ENCODE measurements around the gene MDM2. TPM values are rescaled to one million over a fixed set of nuclear protein-coding genes. Genes with fewer than 3 reads are reported as not detected.

The MDM2 gene
- total RNA-seq, 1 experiment from 2014 or later: 95.2 TPM

DNA sequence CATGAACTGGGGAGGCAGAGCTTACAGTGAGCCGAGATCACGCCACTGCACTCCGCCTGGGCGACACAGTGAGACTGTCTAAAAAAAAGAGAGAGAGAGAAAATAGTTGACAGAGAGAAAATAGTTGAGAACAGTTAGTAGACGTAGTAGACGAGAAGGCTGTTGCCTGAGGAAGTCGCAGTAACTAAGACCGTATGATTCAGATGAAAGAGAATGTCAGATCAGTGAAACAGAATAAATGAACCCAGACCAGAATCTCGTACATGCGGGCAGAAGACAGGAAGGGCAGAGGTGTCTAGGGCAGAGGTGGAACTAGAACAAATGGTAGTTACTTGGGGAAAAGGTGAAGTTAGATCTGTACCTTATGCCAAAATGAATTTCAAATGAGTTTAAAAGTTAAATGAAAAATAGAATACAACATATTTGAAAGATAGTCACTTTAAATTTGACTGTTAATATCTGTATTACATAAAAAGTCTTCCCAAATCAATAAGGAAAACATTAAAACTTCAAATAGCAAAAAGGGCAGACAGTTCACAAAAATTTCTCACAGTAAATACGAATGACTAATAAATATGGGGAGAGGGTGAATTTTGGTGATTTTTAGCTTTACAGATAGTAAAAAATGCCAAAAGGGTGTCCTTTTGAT lies 17.7 kb downstream of the MDM2 start:
- no TSS peak for BruUV-seq (replicated peaks)
- no peak overlapping the region for H3K4me3 ChIP-seq
- H3K36me3 ChIP-seq (ENCODE audit: low read depth): peaks cover 62% of the 10 kb centered on the region
- H3K79me2 ChIP-seq (ENCODE audit: low read depth): 0 out of 2 replicates have a peak, but pooled peaks cover 3% of the 10 kb centered on the region
- no peak overlapping the region for H3K4me2 ChIP-seq
- ChIA-PET CTCF (no interaction called here), POLR2A (ENCODE audit: unreplicated experiment) (interaction anchor here (0.6 kb wide), 1 partner anchor 490 kb away, joined by 3 read pairs; no protein-coding TSS in a partner anchor)
- H3F3A ChIP-seq (ENCODE audit: insufficient read depth, low read depth): peaks cover 30% of the 10 kb centered on the region
- H3K9me2 ChIP-seq (ENCODE audit: insufficient read depth): no peaks in the 10 kb centered on the region
- no peaks in the 10 kb centered on the region for H3K4me1 ChIP-seq (replicated peaks; ENCODE audit: insufficient read depth)
- intact Hi-C loops (cut with micrococcal nuclease; ENCODE audit: unreplicated experiment): no loop called here
- peak overlapping the region; percentile 8; the same call in 1 of the 2 replicates for H3K27ac ChIP-seq
- H4K20me1 ChIP-seq (ENCODE audit: insufficient read depth): peaks cover 6% of the 10 kb centered on the region; the same call in 1 of the 2 replicates
- DNase-seq: no peak
- TF ChIP-seq, protein P1, sequence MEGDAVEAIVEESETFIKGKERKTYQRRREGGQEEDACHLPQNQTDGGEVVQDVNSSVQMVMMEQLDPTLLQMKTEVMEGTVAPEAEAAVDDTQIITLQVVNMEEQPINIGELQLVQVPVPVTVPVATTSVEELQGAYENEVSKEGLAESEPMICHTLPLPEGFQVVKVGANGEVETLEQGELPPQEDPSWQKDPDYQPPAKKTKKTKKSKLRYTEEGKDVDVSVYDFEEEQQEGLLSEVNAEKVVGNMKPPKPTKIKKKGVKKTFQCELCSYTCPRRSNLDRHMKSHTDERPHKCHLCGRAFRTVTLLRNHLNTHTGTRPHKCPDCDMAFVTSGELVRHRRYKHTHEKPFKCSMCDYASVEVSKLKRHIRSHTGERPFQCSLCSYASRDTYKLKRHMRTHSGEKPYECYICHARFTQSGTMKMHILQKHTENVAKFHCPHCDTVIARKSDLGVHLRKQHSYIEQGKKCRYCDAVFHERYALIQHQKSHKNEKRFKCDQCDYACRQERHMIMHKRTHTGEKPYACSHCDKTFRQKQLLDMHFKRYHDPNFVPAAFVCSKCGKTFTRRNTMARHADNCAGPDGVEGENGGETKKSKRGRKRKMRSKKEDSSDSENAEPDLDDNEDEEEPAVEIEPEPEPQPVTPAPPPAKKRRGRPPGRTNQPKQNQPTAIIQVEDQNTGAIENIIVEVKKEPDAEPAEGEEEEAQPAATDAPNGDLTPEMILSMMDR (conservative IDR thresholded peaks at IDR 0.05): no peak
- no peak for TF ChIP-seq EZH2 (IDR thresholded peaks at IDR 0.05; ENCODE audit: low read depth)
- H3K9me3 ChIP-seq (ENCODE audit: insufficient read depth, low read depth): no peaks in the 10 kb centered on the region
- no peaks in the 10 kb centered on the region for H3K27me3 ChIP-seq (ENCODE audit: insufficient read depth, low read depth)
- H2AFZ ChIP-seq: no peak overlapping the region

DNA sequence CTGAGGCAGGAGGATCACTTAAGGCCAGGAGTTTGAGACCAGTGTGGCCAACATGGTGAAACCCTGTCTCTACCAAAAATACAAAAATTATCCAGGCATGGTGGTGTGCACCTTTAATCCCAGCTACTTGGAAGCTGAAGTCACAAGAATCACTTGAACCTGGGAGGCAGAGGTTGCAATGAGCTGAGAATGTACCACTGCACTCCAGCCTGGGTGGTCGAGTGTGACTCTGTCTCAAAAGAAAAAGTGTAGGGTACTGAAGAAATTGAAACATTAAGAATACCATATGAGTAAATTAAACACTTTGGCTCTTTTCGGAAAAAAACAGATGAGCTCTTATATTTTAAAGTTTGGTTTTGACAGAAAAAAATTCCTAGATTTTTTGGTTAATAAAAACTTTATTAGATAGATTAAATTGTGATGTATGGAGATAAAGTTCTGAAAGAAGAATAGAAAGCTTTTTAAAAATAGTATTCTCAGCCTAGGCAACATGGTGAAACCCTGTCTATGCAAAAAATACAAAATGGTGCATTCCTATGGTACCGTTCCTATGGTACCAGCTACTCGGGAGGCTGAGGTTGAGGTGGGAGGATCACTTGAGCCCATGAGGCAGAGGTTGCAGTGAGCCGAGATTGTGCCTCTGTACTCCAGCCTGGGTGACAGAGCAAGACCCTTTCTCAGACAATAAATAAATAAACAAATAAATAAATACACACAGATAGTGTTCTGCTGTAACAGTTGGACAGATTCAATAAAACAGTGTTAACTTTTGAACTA lies 20.1 kb downstream of the MDM2 start:
- BruUV-seq (replicated peaks): no TSS peak
- Histone ChIP-seq H3K36me3 (ENCODE audit: low read depth) (peaks cover 59% of the 10 kb centered on the region), H3K79me2 (ENCODE audit: low read depth) (0 out of 2 replicates have a peak, but pooled peaks cover 3% of the 10 kb centered on the region), H3K4me1 (replicated peaks; ENCODE audit: insufficient read depth) (no peaks in the 10 kb centered on the region), H3F3A (ENCODE audit: insufficient read depth, low read depth) (peaks cover 30% of the 10 kb centered on the region), H3K4me2 (no peak overlapping the region), H3K9me3 (ENCODE audit: insufficient read depth, low read depth) (no peaks in the 10 kb centered on the region), H3K27me3 (ENCODE audit: insufficient read depth, low read depth) (no peaks in the 10 kb centered on the region), H2AFZ (no peak overlapping the region), H4K20me1 (ENCODE audit: insufficient read depth) (0 out of 2 replicates have a peak, but pooled peaks cover 6% of the 10 kb centered on the region), H3K9me2 (ENCODE audit: insufficient read depth) (no peaks in the 10 kb centered on the region), H3K4me3 (no peak overlapping the region), H3K27ac (peak overlapping the region; percentile 52)
- intact Hi-C loops (cut with micrococcal nuclease; ENCODE audit: unreplicated experiment): no loop called here
- DNase-seq: no peak
- CTCF ChIA-PET: no interaction called here
- POLR2A ChIA-PET (ENCODE audit: unreplicated experiment): no interaction called here
- no peak for TF ChIP-seq EZH2 (IDR thresholded peaks at IDR 0.05; ENCODE audit: low read depth)

DNA sequence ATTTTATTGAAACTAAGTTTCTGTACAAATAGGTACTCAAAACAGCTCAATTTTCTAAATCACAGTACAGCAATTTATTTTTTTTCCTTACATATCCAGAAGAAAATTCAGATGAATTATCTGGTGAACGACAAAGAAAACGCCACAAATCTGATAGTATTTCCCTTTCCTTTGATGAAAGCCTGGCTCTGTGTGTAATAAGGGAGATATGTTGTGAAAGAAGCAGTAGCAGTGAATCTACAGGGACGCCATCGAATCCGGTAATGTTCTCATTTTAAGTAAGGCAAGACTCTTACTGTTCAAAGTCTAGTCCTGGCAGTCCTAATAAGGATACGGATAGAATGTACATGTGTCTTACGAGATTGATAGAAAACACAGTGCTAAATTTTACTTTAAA lies 20.7 kb downstream of the MDM2 start:
- intact Hi-C loops (cut with micrococcal nuclease; ENCODE audit: unreplicated experiment): no loop called here
- TF ChIP-seq, protein P1 (conservative IDR thresholded peaks at IDR 0.05): no peak
- TF ChIP-seq EZH2 (IDR thresholded peaks at IDR 0.05; ENCODE audit: low read depth): no peak
- peaks cover 30% of the 10 kb centered on the region for H3F3A ChIP-seq (ENCODE audit: insufficient read depth, low read depth)
- H3K9me2 ChIP-seq (ENCODE audit: insufficient read depth): no peaks in the 10 kb centered on the region
- 0 out of 2 replicates have a peak, but pooled peaks cover 6% of the 10 kb centered on the region for H4K20me1 ChIP-seq (ENCODE audit: insufficient read depth)
- H2AFZ ChIP-seq: no peak overlapping the region
- no peak overlapping the region for H3K27ac ChIP-seq
- ChIA-PET CTCF (no interaction called here), POLR2A (ENCODE audit: unreplicated experiment) (no interaction called here)
- H3K27me3 ChIP-seq (ENCODE audit: insufficient read depth, low read depth): no peaks in the 10 kb centered on the region
- no peaks in the 10 kb centered on the region for H3K9me3 ChIP-seq (ENCODE audit: insufficient read depth, low read depth)
- peaks cover 57% of the 10 kb centered on the region for H3K36me3 ChIP-seq (ENCODE audit: low read depth)
- H3K4me3 ChIP-seq: no peak overlapping the region
- BruUV-seq (replicated peaks): no TSS peak
- H3K4me2 ChIP-seq: no peak overlapping the region
- H3K79me2 ChIP-seq (ENCODE audit: low read depth): 0 out of 2 replicates have a peak, but pooled peaks cover 3% of the 10 kb centered on the region
- no peak for DNase-seq
- no peaks in the 10 kb centered on the region for H3K4me1 ChIP-seq (replicated peaks; ENCODE audit: insufficient read depth)
